GM19395 (cell line): ENCODE measurements around the gene MAP3K13.
"Not testable (repeated sequence)": the region's sequence is repeated elsewhere in the genome, so short reads cannot be mapped to it uniquely, and the experiment has no call there.

Experiments
- ATAC-seq: cut with Tn5 transposase; IDR thresholded peaks from one replicate; pipeline ENCODE4 v1.9.1; 2021; ENCODE audit warnings: mild to moderate bottlenecking, moderate library complexity; ENCODE audit not compliant: unreplicated experiment

MAP3K13 gene

DNA sequence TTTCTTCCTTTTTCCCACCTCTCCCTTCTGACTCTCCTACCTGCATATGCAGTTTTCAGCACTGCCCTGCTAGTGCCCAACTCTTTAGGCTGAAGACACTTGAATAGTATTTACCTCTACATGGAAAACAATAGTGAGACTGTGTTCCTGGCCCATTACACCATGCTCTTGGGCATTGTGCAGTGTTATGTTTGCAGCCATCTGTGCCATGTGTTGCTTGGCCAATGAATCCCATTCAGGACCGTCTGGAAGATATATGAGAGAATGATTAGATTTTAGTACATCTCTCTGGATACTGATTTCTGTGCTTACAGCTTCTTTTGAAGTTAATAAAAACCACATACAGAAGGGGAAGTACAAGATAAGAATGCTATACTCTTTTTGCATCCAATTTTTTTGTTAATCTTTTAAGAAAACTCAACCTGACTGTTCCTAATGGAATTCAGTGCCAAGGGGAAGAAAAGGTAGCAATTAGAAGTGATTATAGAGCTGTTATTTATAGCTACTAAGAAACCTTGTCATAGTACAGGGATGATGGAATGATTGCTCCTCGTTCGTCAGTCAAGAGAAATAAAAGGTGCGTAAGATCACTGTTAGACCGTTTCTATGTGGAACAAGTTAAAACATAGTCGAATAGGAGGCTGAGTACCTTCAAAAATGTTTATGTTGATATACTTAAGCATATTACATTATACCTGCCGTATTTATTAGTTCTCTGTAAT is 77.0 kb downstream of the MAP3K13 start:
- no peak for ATAC-seq

DNA sequence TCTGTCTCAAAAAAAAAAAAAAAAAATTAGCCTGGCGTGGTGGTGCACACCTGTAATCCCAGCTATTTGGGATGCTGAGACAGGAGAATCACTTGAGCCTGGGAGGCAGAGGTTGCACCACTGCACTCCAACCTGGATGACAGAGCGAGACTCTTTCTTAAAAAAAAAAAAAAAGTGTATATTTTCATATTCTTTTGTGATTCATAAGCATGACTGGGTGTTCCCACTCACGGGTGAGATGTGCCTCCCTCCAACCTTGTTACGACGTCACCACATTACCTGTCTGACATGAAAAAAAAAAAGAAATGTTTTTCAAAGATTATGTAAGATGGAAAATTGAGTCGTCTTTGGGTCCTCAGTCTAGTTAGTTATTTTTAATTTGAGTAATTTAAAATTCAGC is 79.1 kb downstream of the MAP3K13 start:
- ATAC-seq: no peak

DNA sequence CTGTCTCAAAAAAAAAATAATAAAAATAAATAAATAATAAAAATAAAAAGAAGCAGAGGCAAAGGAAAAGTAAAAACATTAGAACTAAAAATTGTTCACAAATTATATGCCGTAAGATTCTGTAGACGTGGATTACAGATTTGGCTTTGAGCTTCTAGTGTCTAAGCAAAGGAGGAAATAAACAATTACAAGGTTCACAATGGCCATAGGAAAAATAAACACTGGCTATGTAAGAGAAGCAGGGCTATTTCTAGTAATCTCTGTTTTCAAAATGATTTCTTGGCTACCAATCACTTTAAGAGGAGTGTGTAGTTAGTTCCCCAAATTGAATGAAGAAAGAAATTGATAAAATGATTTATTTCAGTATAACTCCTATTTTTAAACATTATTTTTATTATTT is 81.4 kb downstream of the MAP3K13 start:
- ATAC-seq: no peak

DNA sequence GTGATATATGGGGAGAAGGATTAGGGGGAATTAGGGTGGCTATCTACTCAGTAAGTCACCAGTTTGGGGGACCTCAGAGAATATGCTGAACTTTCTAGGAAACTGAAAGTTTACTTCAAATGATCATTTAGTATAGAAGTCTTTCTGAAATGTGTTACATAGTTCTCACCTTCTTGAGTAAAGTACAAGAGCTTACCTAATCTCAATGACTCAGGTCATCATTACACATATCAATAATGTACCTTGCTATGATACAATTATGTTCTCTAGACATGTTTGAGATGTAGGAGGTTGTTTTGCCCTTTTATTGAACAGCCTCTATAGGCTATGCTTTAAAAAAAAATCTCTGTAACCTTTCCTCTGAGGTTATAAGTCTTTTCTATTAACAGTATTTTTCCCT is 85.2 kb downstream of the MAP3K13 start:
- no peak for ATAC-seq

DNA sequence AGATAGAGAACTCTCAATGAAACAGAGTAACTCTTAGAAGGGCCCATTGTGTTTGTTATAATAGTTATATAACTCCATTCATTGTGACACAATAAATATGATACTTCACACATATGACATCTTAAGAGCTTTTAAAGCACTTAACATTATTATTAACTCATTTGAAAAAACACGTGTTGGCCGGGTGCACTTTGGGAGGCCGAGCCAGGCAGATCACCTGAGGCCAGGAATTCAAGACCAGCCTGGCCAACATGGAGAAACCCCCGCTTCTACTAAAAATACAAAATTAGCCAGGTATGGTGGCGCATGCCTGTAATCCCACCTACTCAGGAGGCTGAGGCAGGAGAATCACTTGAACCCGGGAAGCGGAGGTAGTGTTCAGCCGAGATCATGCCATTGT is 88.5 kb downstream of the MAP3K13 start:
- ATAC-seq: not testable (repeated sequence)

DNA sequence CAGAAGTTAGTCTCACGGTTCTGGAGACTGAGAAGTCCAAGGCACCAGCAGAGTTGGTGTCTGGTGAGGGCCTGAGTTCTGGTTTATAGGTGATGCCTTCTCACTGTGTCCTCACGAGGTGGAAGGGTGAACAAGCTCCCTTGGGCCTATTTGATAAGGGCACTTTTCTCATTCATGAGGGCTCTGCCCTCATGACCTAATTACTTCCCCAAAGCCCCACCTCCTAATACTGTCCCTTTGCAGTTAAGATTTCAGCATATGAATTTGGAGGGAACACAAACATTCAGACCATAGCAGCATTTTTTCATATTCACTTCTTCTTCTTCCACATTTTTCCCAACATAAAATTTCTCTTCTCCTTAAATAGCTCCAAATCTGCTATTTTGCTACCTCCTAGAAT is 94.4 kb downstream of the MAP3K13 start:
- no peak for ATAC-seq

DNA sequence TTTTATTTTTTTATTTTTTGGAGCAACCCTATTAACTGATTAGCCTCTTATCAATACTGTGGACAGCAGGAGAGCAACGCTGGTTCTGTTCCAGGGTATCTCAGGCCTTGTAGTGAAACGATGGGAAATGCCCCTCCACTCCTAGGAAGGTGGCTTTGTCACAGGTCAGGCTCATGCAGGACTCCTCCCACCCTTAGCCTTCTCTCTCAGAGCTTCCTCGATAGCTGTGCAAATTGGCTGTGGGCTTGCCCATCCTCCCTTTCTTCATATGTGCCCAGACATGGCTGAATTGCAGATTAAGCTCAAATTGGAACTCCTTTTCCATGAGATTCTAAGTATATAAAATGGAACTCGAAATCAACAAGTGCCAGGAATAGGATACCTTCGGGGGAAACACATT is 97.4 kb downstream of the MAP3K13 start:
- ATAC-seq: no peak

DNA sequence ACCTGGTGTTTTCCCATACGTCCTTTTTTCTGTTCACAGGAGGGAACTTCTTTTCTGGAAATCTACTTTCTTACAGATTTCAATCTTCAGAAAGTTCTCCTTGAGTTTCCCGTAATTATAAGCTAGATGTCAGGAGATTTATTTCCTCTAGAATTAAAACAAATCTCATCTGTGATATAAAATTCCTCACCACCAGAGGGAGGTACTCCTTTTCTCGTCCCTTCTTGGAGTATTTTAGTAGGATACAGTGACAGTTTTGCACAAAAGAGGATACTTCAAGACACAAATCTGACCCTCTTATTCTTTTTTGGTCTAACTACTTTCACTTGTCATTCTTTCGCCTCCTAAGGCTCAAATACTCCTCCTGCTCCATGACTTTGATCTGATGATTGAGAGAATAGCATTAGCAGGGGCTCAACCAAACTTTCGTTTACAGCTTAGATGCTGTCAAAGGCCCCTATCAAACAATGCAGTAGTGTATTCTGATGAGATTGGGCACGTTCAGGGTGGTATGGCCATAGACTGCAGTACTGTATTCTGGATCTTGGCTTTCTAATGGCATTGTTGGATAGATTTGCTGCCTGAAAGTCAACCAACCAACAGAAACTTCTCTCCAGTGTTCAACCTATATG is 97.9 kb downstream of the MAP3K13 start:
- ATAC-seq: no peak

DNA sequence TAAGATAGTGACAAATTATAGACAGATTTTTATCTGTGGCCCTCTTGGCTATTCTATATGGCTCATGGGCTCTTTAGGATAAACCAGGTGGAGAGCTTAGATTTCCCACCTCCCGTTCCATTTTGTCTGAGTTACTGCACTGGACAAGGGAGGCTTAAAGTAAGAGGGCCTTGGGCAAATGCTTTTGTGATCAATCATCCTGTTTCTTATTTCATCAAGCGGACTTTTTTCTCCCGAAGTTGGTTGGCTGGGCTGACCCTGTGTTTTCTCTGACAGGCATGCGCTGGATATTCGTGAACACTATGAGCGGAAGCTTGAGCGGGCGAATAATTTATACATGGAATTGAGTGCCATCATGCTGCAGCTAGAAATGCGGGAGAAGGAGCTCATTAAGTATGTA is 102.5 kb downstream of the MAP3K13 start:
- ATAC-seq: no peak

DNA sequence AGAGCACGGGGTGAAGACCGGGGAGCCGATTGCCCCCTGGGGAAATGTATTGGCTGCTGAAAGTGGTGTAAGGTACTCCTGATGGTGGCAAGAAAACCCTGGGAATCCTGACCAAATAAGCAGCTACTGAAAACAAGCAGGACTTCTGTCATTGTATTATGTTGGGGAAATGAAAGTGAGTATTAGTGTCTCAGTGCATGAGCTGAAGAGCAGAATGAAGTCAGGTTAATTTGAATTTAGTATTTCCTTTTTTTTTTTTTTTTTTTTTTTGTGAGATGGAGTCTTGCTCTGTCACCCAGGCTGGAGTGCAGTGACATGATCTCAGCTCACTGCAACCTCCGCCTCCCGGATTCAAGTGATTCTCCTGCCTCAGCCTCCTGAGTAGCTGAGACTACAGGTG is 103.2 kb downstream of the MAP3K13 start:
- ATAC-seq: not testable (repeated sequence)

DNA sequence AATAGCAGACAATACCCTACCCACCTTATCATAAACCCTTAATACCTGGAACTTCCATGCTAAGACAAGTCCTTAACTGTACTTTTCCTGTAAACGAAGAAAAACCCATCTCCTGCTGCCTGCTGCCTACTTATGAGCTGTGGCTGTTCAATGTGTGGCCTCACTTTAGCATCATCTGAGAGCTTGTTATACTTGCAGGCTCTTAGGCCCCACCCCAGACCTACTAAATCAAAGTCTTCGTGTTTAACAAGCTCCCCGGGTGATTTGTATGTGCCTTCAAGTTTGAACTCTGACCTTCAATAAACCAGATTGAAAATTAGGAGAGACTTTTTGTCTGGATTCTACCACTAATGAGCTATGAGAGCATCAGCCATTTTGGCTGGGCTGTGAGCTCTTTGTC is 106.6 kb downstream of the MAP3K13 start:
- ATAC-seq: no peak

DNA sequence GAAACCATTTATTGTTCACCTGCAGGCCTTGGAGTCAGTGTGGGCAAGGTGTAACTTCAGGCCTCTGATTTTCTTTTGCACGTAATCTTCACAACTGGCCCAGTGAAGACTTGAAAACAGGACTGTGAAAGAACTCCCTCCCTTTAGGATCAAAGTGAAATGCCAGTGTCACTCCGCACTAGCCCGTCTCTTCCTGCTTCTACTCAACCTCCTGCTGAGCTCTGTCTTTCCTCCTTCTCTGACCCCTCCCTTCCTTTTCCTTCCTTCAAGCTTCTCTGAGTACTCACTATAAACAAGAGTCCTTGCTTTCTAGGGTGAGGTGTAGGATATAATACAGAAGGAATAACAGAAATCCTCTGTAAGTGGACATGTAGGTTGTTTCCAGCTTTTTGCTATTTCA is 107.4 kb downstream of the MAP3K13 start:
- no peak for ATAC-seq

DNA sequence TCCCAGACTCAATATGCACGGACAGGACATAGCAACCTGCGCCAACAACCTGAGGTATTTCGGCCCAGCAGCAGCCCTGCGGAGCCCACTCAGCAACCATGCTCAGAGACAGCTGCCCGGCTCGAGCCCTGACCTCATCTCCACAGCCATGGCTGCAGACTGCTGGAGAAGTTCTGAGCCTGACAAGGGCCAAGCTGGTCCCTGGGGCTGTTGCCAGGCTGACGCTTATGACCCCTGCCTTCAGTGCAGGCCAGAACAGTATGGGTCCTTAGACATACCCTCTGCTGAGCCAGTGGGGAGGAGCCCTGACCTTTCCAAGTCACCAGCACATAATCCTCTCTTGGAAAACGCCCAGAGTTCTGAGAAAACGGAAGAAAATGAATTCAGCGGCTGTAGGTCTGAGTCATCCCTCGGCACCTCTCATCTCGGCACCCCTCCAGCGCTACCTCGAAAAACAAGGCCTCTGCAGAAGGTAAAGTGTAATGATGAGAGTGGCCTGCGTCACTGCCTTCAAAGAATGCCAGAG is 110.4 kb downstream of the MAP3K13 start:
- ATAC-seq: no peak

DNA sequence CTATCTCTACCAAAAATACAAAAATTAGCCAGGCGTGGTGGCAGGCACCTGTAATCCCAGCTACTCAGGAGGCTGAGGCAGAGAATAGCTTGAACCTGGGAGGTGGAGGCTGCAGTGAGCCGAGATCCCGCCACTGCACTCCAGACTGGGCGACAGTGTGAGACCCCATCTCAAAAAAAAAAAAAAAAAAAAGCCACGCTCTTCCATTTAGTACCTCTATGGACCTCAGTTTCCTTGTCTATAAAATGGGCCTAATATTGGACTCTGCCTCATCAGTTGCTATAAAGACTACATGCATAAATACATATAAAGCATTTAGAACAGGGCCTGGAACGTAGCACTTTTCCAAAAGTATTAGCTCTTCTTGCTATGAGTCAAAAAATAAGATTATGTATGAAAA is 112.0 kb downstream of the MAP3K13 start:
- ATAC-seq: not testable (repeated sequence)

DNA sequence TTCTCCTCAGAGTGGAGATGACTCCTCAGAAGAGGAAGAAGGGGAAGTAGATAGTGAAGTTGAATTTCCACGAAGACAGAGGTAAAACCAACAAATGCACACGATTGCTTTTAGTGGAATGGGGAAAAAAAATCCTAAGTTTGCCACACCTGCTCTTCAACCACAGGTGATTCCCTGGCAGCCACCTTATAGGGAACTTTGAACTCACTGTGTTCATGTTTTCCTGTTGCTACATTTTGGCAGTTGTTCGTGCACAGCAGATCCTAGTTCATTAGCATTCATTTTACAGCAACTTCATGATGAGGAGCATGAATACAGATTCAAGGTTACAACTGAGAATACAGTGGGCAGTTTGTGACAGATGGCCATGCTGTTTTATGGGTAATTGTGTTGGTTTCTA is 114.4 kb downstream of the MAP3K13 start:
- ATAC-seq: no peak

DNA sequence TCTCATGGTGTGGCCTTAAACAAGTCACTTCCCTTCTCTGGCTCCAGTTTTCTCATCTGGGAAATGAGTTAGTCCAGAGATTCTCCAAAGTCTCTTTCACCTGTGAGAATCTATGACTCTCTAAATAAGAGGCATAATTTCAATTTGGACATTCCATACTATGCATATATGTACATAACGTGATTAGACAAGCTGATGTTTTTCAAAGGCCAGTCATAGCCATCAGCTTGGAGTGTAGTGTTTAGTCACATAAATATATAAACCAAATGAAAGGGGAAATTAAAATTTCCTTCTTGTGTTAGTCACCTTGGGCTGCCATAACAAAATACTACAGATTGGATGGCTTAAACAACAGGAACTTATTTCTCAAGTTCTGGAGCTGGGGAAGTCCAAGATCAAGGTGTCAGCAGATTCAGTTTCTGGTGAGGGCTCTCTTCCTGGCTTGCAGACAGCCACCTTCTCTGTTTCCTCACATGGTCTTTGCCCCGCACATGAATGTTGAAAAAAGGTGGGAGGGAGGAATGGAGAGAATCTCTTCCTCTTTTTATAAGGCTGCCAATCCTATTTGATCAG is 116.5 kb downstream of the MAP3K13 start:
- no peak for ATAC-seq

DNA sequence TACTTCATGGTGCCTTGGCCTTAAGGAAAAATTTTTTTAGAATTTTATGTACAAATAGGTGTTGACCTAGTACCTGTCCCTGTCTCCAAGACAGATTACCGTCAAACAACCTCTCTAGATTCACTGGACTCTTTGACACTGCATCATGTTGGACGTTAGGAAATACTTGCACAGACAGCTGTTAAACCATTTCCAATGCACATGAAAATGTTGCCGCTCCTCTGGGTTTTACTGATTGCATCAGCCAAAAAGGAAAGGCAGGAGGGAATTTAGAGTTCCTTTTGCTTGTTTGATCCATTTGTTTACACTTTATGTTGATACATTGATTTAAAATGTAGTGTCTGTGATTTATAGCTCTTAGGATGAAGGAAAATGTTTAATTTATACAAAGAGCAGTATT is 121.4 kb downstream of the MAP3K13 start:
- ATAC-seq: no peak

DNA sequence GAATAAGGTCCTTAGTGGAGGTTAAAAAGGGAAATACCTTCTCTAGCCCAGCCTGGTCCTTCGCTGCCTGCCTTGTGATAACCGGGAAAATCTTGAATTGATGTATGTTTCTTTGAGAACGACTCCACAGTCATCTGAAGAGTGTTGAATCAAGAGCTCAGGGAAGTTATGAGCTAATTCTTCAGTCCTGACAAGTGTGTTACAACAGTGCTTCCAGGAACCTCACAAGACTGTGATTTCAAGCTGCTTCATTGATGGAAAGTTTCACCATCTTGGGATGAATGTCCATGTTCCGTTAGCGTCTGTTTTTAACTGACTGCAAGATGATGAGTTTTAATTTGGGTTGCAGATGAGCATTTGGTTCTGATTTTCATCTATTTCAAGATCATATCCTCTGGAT is 123.5 kb downstream of the MAP3K13 start:
- ATAC-seq: no peak

DNA sequence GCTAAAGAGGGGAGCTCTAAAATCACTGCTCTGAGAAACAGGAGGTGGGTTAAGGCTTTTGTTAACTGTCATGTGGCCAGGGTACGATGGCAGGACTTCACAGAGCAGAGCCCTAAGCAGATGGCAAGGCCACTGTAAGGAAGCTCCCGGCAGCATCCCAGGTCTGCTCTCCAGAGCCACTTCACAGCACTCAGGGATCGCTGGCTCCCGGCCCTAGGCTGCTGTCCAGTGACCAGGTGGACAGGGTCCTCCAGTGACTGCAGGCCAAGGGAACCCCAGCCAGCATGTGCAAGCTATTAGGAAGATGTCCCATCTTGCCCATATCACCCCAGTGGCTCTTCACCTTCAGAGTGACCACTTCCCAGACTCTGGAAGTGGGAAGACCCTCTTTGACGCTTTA is 125.5 kb downstream of the MAP3K13 start:
- no peak for ATAC-seq

DNA sequence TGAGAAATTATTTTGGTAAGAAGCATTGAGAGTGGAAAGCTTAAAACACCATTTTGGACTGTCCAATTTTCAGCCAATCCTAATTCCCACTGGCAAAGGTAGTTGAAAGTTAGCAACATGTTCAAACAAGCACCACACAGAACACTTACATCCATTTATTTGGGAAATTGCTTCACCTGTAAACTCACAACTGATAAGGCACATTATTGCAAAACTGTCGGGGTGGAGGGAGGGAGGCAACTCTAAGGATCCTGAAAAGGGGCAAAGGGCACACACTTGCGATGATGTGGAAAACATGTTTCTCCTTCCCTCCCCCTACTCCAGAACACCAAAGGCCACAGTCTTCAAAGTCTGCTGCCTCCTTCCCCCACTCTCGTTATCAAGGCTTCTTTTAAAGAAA is 126.5 kb downstream of the MAP3K13 start:
- no peak for ATAC-seq

DNA sequence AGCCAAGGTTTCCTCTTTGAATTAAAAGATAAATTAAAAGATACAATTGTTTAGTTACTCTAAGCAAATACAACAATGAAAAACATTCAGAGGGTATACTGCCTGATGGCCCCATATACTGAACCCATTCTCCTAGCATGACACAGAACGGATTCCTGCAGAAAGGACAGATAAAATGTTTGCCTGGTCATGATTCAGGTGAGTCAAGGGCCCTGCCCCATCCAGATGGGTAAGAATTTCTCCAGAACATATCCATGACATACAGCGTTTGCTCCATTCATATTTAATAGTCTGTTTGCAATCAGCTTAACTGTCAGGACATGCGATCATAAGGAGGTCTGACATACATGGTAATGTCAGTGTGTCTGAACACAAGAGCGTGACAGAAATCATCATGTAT is 127.3 kb downstream of the MAP3K13 start:
- ATAC-seq: no peak
